A673 (cell line): ENCODE results near the gene WSB2. TPM values are rescaled to one million over a fixed set of nuclear protein-coding genes. Genes with fewer than 3 reads are reported as not detected.

ENCODE experiments used
- BruUV-seq: library from RNA; stranded (reverse); fragments of 400-500 nt; replicated peaks from 2 replicates; lab custom pipeline; 2021; lab: Mats Ljungman, UMichigan
- CTCF ChIA-PET: fragments of 300-600 bp; sonication (Branson Sonifier 250); formaldehyde crosslinking; loops from one replicate; lab custom pipeline; 2022; ENCODE audit warnings: antibody characterized with exemption; lab: Charles Lee
- POLR2A ChIA-PET: fragments of 300-600 bp; sonication (Branson Sonifier 250); formaldehyde crosslinking; loops from one replicate; lab custom pipeline; 2022; ENCODE audit warnings: antibody characterized with exemption; ENCODE audit not compliant: low non-redundant PET; lab: Charles Lee
- DNase-seq: peaks from one replicate; pipeline ENCODE4 v3.0.0-alpha.2; 2015; ENCODE audit warnings: low spot score
- H3K27ac ChIP-seq: fragments of 200-600 bp; sonication (generic); 2 replicates; pipeline ENCODE4 v1.5.1; 2016; ENCODE audit warnings: mixed run types, low read depth, mild to moderate bottlenecking, mixed read lengths, antibody characterized with exemption, low read length; ENCODE audit not compliant: poor library complexity, severe bottlenecking
- H3K27me3 ChIP-seq: fragments of 200-600 bp; sonication (generic); replicated peaks from 2 replicates; pipeline ENCODE4 v1.6.1; 2017; ENCODE audit warnings: mixed run types, low read depth, mild to moderate bottlenecking, mixed read lengths, antibody characterized with exemption, low read length; ENCODE audit not compliant: insufficient read depth, poor library complexity
- H3K36me3 ChIP-seq: fragments of 200-600 bp; sonication (generic); 2 replicates; pipeline ENCODE4 v1.6.1; 2016; ENCODE audit warnings: mixed run types, mild to moderate bottlenecking, mixed read lengths, antibody characterized with exemption, low read length; ENCODE audit not compliant: insufficient read depth, poor library complexity, severe bottlenecking
- H3K4me1 ChIP-seq: fragments of 200-600 bp; sonication (generic); 2 replicates; pipeline ENCODE4 v1.6.1; 2017; ENCODE audit warnings: mixed run types, mild to moderate bottlenecking, mixed read lengths, antibody characterized with exemption, low read length; ENCODE audit not compliant: insufficient read depth, poor library complexity, severe bottlenecking
- H3K4me3 ChIP-seq: fragments of 200-600 bp; sonication (generic); 2 replicates; pipeline ENCODE4 v1.5.1; 2016; ENCODE audit warnings: low read depth, mixed run types, mild to moderate bottlenecking, mixed read lengths, low read length; ENCODE audit not compliant: poor library complexity, severe bottlenecking
- H3K9me3 ChIP-seq: fragments of 200-600 bp; sonication (generic); 2 replicates; pipeline ENCODE4 v1.6.1; 2016; ENCODE audit warnings: mixed run types, low read depth, mild to moderate bottlenecking, mixed read lengths, antibody characterized with exemption, low read length; ENCODE audit not compliant: poor library complexity, severe bottlenecking
- EZH2 ChIP-seq: fragments of 200-600 bp; sonication (generic); IDR thresholded peaks from 2 replicates; pipeline ENCODE4 v1.6.1; 2017; ENCODE audit warnings: borderline replicate concordance, low read depth, mild to moderate bottlenecking, mixed read lengths, antibody characterized with exemption, low read length; ENCODE audit not compliant: poor library complexity, severe bottlenecking
- intact Hi-C: fragments of 100-400 bp; cut with micrococcal nuclease; formaldehyde crosslinking; loops from one replicate; pipeline ENCODE4 v1.10.0; 2022; ENCODE audit not compliant: unreplicated experiment
- total RNA-seq: library from RNA; stranded (reverse); gene quantifications from 2 replicates; pipeline ENCODE4 v1.2.3, GENCODE V29; 2021
- TF ChIP-seq, protein P1 (sequence below): fragments of 300-800, 200-600 bp; sonication (generic); conservative IDR thresholded peaks from 2 replicates; pipeline ENCODE4 v1.5.1; 2017; ENCODE audit warnings: low read depth, mild to moderate bottlenecking, antibody characterized with exemption, low read length, moderate library complexity, mixed read lengths

Gene WSB2
- total RNA-seq, 1 experiment from 2014 or later = 122 TPM

DNA sequence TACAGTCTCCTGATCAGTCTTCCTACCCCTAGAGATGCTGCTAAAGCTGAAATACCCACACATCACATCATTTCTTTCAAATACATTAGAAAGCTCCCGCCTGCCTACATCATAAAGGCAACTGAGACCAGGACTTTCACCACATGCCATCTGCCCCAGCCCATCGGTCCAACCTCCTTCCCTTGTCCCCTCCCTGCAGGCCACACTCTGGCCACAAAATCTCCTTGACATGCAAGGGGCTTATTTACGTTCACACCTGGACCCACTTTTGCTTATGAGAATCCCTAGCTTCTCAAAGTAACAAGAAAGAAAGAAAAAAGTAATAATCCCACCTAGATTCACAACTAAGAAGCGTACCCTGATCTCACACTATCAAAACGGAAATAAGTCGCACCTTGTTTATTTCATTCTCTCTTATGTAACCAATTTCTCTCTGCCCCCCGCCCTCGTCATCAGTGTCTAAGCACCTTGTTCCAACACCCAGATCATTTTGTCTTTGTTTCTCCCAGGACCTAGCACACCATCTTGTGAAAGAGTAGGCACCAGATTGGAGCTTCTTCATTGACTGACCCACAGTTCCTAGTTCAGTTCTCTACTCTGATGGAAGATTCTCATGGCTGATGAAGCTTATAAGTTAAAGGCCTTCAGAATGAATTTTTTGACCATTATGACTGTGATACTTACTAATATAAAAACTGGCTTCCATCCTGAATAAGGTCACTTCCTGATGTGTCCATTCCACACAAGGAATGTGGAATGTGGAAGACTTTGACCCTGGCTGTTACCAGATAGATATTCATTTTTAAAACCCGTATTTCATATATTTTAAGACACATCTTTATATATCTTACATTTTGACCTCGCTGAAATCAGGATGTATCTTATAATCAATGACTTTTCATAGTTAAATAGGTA lies 7.7 kb downstream of the WSB2 start:
- no peaks in the 10 kb centered on the region for H3K4me1 ChIP-seq
- no peak for DNase-seq
- no peaks in the 10 kb centered on the region for H3K27me3 ChIP-seq
- ChIA-PET POLR2A (no interaction called here), CTCF (no interaction called here)
- intact Hi-C loops = no loop called here
- peaks cover 14% of the 10 kb centered on the region for H3K36me3 ChIP-seq
- TF ChIP-seq EZH2 = no peak
- TF ChIP-seq, protein P1, sequence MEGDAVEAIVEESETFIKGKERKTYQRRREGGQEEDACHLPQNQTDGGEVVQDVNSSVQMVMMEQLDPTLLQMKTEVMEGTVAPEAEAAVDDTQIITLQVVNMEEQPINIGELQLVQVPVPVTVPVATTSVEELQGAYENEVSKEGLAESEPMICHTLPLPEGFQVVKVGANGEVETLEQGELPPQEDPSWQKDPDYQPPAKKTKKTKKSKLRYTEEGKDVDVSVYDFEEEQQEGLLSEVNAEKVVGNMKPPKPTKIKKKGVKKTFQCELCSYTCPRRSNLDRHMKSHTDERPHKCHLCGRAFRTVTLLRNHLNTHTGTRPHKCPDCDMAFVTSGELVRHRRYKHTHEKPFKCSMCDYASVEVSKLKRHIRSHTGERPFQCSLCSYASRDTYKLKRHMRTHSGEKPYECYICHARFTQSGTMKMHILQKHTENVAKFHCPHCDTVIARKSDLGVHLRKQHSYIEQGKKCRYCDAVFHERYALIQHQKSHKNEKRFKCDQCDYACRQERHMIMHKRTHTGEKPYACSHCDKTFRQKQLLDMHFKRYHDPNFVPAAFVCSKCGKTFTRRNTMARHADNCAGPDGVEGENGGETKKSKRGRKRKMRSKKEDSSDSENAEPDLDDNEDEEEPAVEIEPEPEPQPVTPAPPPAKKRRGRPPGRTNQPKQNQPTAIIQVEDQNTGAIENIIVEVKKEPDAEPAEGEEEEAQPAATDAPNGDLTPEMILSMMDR = no peak
- no peaks in the 10 kb centered on the region for H3K9me3 ChIP-seq
- BruUV-seq = no TSS peak
- H3K4me3 ChIP-seq = no peak overlapping the region
- H3K27ac ChIP-seq = no peak overlapping the region

DNA sequence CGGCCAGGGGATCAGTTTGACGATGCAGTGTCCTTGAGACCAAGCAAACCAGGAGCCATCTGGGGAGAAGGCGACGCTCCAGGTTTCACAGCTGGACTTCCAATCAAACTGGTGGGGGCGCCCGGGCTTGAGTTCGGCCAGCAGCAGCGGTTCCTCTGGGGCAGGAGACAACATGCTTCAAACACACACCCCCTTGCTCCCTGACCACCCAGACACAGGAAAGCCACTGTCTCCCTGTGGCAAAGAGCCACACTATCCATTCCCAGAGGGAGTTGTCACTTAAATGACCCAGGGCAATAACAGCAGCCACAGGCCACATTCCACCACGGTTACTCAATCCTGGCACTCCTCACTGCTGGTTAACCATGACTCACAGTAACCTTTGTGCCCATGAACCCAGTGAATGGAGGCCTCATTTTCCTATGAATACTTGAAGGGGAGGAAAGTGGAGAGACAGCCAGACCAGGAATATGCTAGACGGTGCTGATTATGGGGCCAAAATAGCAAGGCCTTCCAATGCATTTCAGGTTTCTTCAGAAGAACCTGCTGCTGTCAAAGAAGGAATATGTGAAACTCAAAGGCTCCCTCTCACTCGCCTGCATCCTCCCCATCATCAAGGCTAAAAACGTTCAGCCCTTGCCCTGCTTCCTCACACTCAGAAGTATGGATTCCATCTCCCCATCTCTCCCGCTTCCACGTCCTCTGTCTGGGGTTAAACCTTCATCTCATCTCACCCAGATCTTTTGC lies 8.5 kb downstream of the WSB2 start:
- peak overlapping the region; percentile 16 for H3K27ac ChIP-seq
- BruUV-seq = no TSS peak
- no peaks in the 10 kb centered on the region for H3K27me3 ChIP-seq

More for the DNA sequence above, 8.5 kb downstream of the WSB2 start:
- H3K9me3 ChIP-seq = no peaks in the 10 kb centered on the region
- H3K4me1 ChIP-seq = no peaks in the 10 kb centered on the region
- TF ChIP-seq, protein P1 = no peak
- no peak for TF ChIP-seq EZH2
- peaks cover 17% of the 10 kb centered on the region for H3K36me3 ChIP-seq
- H3K4me3 ChIP-seq = no peak overlapping the region
- ChIA-PET POLR2A (no interaction called here), CTCF (no interaction called here)
- intact Hi-C loops = no loop called here
- peak; percentile 38 for DNase-seq
